CD4-positive, CD25-positive, alpha-beta regulatory T cell (primary cell): ENCODE measurements around the gene HPCAL1. TPM values are rescaled to one million over a fixed set of nuclear protein-coding genes. Genes with fewer than 3 reads are reported as not detected.

Source experiments
- ATAC-seq, 2 donors: fragments of 150-1000 bp; cut with Tn5 transposase; one replicate each; pipeline ENCODE4 v1.10.0; 2021; ENCODE audit warnings: low read depth in 2 of 2, moderate number of reproducible peaks in 2 of 2, moderate library complexity in 1 of 2
- DNase-seq, 3 donors: peaks; one replicate each; pipeline versions ENCODE4 v3.0.0 to v3.0.0-alpha.2; 2012 to 2022; ENCODE audit warnings: mixed read lengths in 1 of 3
- H3K27ac ChIP-seq: one replicate; pipeline ENCODE4 v1.7.0; 2013; ENCODE audit warnings: mild to moderate bottlenecking, low read length; ENCODE audit not compliant: insufficient read depth, poor library complexity, severe bottlenecking
- H3K27me3 ChIP-seq: one replicate; pipeline ENCODE4 v1.7.0; 2013; ENCODE audit warnings: low read length; ENCODE audit not compliant: control insufficient read depth, insufficient read depth
- H3K36me3 ChIP-seq: one replicate; pipeline ENCODE4 v1.7.0; 2013; ENCODE audit warnings: mild to moderate bottlenecking, low read length, moderate library complexity; ENCODE audit not compliant: control insufficient read depth, insufficient read depth
- H3K4me1 ChIP-seq: 2 replicates; pipeline ENCODE4 v1.7.0; 2013; ENCODE audit warnings: mild to moderate bottlenecking, low read length; ENCODE audit not compliant: insufficient read depth, control insufficient read depth, poor library complexity, severe bottlenecking
- H3K4me3 ChIP-seq: one replicate; pipeline ENCODE4 v1.7.0; 2013; ENCODE audit warnings: low read depth, mild to moderate bottlenecking, low read length, moderate library complexity
- H3K9me3 ChIP-seq, 2 experiments: 1 replicate in 1 of 2; 2 replicates in 1 of 2; pipeline ENCODE4 v1.7.0; 2013; ENCODE audit warnings: low read length in 2 of 2, mild to moderate bottlenecking in 1 of 2, moderate library complexity in 1 of 2; ENCODE audit not compliant: control insufficient read depth in 2 of 2
- H3K27ac Mint-ChIP-seq, 3 donors: one replicate each; pipeline ENCODE4 v1.8.0; 2020 to 2022; ENCODE audit warnings: mild to moderate bottlenecking in 3 of 3, mixed read lengths in 3 of 3, moderate library complexity in 2 of 3
- H3K27me3 Mint-ChIP-seq: one replicate; pipeline ENCODE4 v1.8.0; 2022; ENCODE audit warnings: mild to moderate bottlenecking, mixed read lengths
- H3K36me3 Mint-ChIP-seq: one replicate; pipeline ENCODE4 v1.8.0; 2020; ENCODE audit warnings: mixed read lengths
- H3K4me1 Mint-ChIP-seq, 4 donors: one replicate each; pipeline ENCODE4 v1.8.0; 2020 to 2022; ENCODE audit warnings: mixed read lengths in 4 of 4, mild to moderate bottlenecking in 1 of 4
- H3K4me3 Mint-ChIP-seq, 4 donors: one replicate each; pipeline ENCODE4 v1.8.0; 2020 to 2022; ENCODE audit warnings: mild to moderate bottlenecking in 4 of 4, mixed read lengths in 4 of 4, moderate library complexity in 3 of 4
- H3K9me3 Mint-ChIP-seq, 7 donors: one replicate each; pipeline ENCODE4 v1.8.0; 2020 to 2022; ENCODE audit warnings: mixed read lengths in 7 of 7, mild to moderate bottlenecking in 3 of 7, moderate library complexity in 2 of 7
- polyA plus RNA-seq, 4 donors: library from polyadenylated mRNA; unstranded; fragments of 300-500 nt; fragmentation: Illumina TruSeq; gene quantifications; one replicate each; pipeline ENCODE4 v1.2.3, GENCODE V29; 2021
- total RNA-seq: library from RNA; stranded (reverse); gene quantifications from one replicate; pipeline ENCODE4 v1.2.3, GENCODE V29; 2022

Gene HPCAL1
- total and polyA plus RNA-seq, 5 donors from 2014 or later: 33.8 to 95.6 (median 84.8) TPM

DNA sequence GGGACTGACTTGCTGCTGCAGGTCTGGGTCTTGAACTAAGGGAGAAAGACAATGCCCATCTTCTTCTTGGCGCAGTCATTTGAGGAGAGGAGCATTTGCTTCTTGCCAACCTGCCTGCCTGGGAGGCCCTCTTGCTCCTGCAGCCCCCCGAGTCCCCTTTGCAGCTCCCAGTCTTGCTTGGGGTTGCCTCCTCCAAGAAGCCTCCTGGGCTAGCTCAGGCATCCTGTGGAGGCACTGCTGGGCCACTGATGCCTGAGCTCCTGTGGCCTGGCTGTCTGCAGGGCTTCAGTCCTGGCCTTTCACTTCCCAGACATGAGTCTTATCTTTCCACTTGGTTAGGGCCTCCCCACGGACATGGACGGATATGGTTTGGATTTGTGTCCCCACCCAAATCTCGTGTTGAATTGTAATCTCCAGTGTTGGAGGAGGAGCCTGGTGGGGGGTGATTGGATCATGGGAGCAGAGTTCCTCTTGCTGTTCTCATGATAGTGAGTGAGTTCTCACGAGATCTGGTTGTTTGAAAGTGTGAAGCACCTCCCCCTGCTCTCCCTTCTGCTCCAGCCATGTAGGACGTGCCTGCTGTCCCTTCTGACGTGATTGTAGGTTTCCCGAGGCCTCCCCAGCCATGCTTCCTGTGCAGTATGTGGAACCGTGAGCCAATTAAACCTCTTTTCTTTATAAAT is 17.3 kb downstream of the HPCAL1 start:
- Mint-ChIP-seq H3K4me1 (peaks cover 7 to 74% (median 31%) of the 10 kb centered on the region in 4 donors), H3K4me3 (no peak overlapping the region), H3K27ac (peak overlapping the region; percentile 39 to 60 (median 48)), H3K36me3 (peaks cover 23% of the 10 kb centered on the region), H3K9me3 (no peaks in the 10 kb centered on the region), H3K27me3 (no peaks in the 10 kb centered on the region)
- H3K27me3 ChIP-seq: no peaks in the 10 kb centered on the region
- H3K4me3 ChIP-seq: no peak overlapping the region
- H3K4me1 ChIP-seq: peaks cover 1% of the 10 kb centered on the region
- ATAC-seq (no peak), DNase-seq (no peak)
- H3K9me3 ChIP-seq: no peaks in the 10 kb centered on the region
- no peaks in the 10 kb centered on the region for H3K36me3 ChIP-seq
- H3K27ac ChIP-seq: no peak overlapping the region

DNA sequence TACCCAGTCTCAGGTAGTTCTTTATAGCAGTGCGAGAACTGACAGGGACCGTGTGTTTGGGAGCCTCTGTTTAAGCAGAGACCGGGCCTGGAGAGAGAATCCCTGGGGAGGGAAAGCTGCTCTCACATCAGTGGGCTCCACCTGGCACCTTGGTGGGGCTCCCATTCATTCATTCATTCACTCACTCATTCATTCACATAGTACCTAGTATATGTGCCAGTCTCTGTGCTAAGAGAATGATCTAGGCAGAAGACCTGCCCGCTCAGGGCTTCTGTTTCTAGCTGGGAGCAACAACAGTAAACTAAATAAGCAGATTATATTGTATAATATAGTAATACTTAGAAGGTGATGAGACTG is 17.8 kb downstream of the HPCAL1 start:
- Mint-ChIP-seq H3K27me3 (no peaks in the 10 kb centered on the region), H3K4me1 (peaks cover 7 to 74% (median 29%) of the 10 kb centered on the region in 4 donors), H3K36me3 (peaks cover 23% of the 10 kb centered on the region), H3K9me3 (no peaks in the 10 kb centered on the region), H3K27ac (peak overlapping the region; percentile 39 to 72 (median 60)), H3K4me3 (no peak overlapping the region)
- Histone ChIP-seq H3K27me3 (no peaks in the 10 kb centered on the region), H3K27ac (no peak overlapping the region), H3K4me1 (peaks cover 5% of the 10 kb centered on the region), H3K9me3 (no peaks in the 10 kb centered on the region), H3K36me3 (no peaks in the 10 kb centered on the region), H3K4me3 (no peak overlapping the region)
- ATAC-seq (no peak), DNase-seq (no peak)

DNA sequence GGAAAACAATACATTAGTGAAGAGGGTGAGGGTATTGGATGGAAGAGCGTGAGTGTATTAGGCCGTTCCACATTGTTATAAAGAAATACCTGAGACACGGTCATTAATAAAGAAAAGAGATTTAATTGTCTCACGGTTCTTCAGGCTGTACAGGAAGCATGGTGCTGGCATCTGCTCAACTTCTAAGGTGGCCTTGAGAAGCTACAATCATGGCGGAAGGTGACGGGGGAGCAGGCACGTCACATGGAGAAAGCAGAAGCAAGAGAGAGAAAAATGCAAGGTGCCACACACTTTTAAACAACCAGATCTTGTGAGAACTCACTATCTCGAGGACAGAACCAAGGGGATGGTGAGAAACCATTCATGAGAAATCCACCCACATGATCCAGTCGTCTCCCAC is 18.2 kb downstream of the HPCAL1 start:
- Histone ChIP-seq H3K27ac (no peak overlapping the region), H3K4me1 (peaks cover 8% of the 10 kb centered on the region), H3K27me3 (no peaks in the 10 kb centered on the region), H3K36me3 (no peaks in the 10 kb centered on the region), H3K9me3 (no peaks in the 10 kb centered on the region), H3K4me3 (no peak overlapping the region)
- DNase-seq (no peak), ATAC-seq (no peak)
- Mint-ChIP-seq H3K4me3 (no peak overlapping the region), H3K36me3 (peaks cover 23% of the 10 kb centered on the region), H3K27me3 (no peaks in the 10 kb centered on the region), H3K4me1 (peaks cover 6 to 74% (median 29%) of the 10 kb centered on the region in 4 donors), H3K27ac (peak overlapping the region in 2 of 3 donors; percentile 39 to 72), H3K9me3 (no peaks in the 10 kb centered on the region)

DNA sequence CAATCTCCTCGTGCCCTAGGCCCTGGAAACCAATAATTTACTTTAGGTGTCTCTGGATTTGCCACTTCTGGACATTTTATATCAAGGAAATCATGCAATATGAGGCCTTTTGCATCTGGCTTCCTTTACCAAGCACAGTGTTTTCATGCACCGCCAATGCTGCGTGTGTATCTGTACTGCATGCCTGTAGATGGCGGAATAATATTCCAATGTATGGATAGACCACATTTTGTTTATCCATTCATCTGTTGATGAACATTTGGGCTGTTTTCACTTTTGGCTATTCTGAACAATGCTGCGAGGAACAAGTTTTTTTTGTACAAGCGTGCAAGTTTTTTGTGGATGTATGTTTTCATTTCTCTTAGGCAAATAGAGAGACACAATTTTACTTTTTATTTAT is 18.9 kb downstream of the HPCAL1 start:
- Histone ChIP-seq H3K9me3 (no peaks in the 10 kb centered on the region), H3K36me3 (no peaks in the 10 kb centered on the region), H3K27ac (no peak overlapping the region), H3K4me1 (peaks cover 14% of the 10 kb centered on the region), H3K27me3 (no peaks in the 10 kb centered on the region), H3K4me3 (no peak overlapping the region)
- H3K27me3 Mint-ChIP-seq: no peaks in the 10 kb centered on the region
- no peak for DNase-seq
- no peak overlapping the region for H3K4me3 Mint-ChIP-seq
- H3K36me3 Mint-ChIP-seq: peaks cover 19% of the 10 kb centered on the region
- no peak for ATAC-seq
- H3K4me1 Mint-ChIP-seq: peaks cover 0 to 74% (median 24%) of the 10 kb centered on the region in 4 donors
- no peaks in the 10 kb centered on the region for H3K9me3 Mint-ChIP-seq
- peak overlapping the region in 1 of 3 donors; percentile 67 for H3K27ac Mint-ChIP-seq

DNA sequence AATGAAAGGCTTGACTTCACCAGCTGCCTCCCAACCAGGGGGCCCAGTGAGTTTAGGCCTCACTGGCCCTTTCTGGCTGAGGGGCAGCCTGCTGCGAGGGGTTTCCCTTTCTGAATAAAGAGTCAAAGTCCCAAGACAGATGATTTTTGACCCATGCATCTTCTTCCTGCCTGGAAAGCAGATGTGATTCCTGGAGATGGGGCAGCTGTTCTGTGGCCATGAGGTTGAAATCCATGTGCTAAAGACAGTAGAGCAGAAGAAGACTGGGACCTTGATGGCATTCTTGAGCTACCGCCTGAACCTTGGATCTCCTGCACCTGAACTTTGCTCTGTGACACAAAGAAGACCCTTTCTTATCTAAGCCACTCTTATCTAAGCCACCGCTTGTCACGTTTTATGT is 19.8 kb downstream of the HPCAL1 start:
- H3K4me3 ChIP-seq: no peak overlapping the region
- ATAC-seq (no peak), DNase-seq (no peak)
- no peaks in the 10 kb centered on the region for H3K27me3 ChIP-seq
- Mint-ChIP-seq H3K4me3 (peak overlapping the region in 1 of 4 donors; percentile 21), H3K27ac (peak overlapping the region in 1 of 3 donors; percentile 65), H3K36me3 (peaks cover 19% of the 10 kb centered on the region), H3K27me3 (no peaks in the 10 kb centered on the region), H3K9me3 (no peaks in the 10 kb centered on the region), H3K4me1 (peaks cover 3 to 74% (median 23%) of the 10 kb centered on the region in 4 donors)
- no peaks in the 10 kb centered on the region for H3K36me3 ChIP-seq
- no peaks in the 10 kb centered on the region for H3K9me3 ChIP-seq
- H3K4me1 ChIP-seq: peaks cover 15% of the 10 kb centered on the region
- no peak overlapping the region for H3K27ac ChIP-seq

DNA sequence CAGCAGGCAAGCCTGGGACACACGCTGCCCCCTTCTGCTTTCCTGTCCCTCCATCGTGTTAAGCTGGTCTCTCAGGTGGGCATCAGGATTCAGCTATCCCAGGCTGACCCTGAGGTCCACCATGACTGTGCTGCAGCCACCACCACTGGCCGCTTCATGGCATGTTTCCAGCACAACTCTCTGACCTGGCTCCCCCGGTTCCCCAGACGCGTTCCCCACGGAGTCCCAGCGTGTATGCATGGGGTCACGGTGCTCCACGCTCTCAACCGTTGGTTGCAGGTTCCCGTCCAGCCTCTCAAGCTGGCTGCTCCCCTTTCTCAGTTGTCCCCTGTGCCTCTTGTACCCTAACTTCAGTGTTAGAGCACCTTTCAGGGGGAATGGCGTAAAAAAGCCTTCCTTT is 20.3 kb downstream of the HPCAL1 start:
- Mint-ChIP-seq H3K4me1 (peaks cover 5 to 75% (median 26%) of the 10 kb centered on the region in 4 donors), H3K27ac (peak overlapping the region in 2 of 3 donors; percentile 65 to 67), H3K4me3 (peak overlapping the region in 2 of 4 donors; percentile 21 to 38), H3K36me3 (peaks cover 19% of the 10 kb centered on the region), H3K9me3 (no peaks in the 10 kb centered on the region), H3K27me3 (no peaks in the 10 kb centered on the region)
- Histone ChIP-seq H3K4me1 (peaks cover 15% of the 10 kb centered on the region), H3K36me3 (no peaks in the 10 kb centered on the region), H3K27ac (no peak overlapping the region), H3K9me3 (no peaks in the 10 kb centered on the region), H3K4me3 (no peak overlapping the region), H3K27me3 (no peaks in the 10 kb centered on the region)
- DNase-seq (no peak), ATAC-seq (no peak)

DNA sequence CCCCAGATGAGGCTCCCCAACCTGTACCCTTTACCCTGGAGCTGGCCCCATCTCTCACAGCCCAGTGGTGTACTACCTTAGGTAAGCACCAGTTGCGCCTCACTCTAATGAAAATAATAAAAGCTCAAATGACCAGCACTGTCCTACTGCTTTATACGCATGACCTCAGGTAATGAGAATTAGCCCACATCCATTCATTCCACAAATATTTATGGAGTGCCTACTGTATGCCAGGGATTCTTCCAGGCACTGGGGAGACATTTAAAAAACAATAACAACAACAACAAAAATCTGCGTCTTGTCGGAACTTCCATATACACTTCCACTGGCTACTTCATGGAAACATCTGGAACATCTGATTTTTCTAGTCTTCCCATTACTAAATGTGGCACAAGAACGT is 20.8 kb downstream of the HPCAL1 start:
- DNase-seq: no peak
- H3K4me1 ChIP-seq: peaks cover 21% of the 10 kb centered on the region
- H3K9me3 ChIP-seq: no peaks in the 10 kb centered on the region
- Mint-ChIP-seq H3K9me3 (no peaks in the 10 kb centered on the region), H3K4me1 (peaks cover 5 to 78% (median 30%) of the 10 kb centered on the region in 4 donors), H3K27me3 (no peaks in the 10 kb centered on the region), H3K27ac (peak overlapping the region in 2 of 3 donors; percentile 23 to 65), H3K4me3 (no peak overlapping the region), H3K36me3 (peaks cover 19% of the 10 kb centered on the region)
- H3K27me3 ChIP-seq: no peaks in the 10 kb centered on the region
- ATAC-seq: no peak
- no peaks in the 10 kb centered on the region for H3K36me3 ChIP-seq
- no peak overlapping the region for H3K27ac ChIP-seq
- H3K4me3 ChIP-seq: no peak overlapping the region
